ENCODE data around the gene ZNF500. TPM values are rescaled to one million over a fixed set of nuclear protein-coding genes. Genes with fewer than 3 reads are reported as not detected.

ZNF500 gene
- total RNA-seq, 1 donor from 2014 or later: 17.4 TPM

- intact Hi-C loops (cut with micrococcal nuclease): no loop called here
- Mint-ChIP-seq H3K36me3 (ENCODE audit: low read depth) (peaks cover 7% of the 10 kb centered on the region), H3K27ac (no peak overlapping the region), H3K4me1 (ENCODE audit: low read depth) (no peaks in the 10 kb centered on the region), H3K4me3 (no peak overlapping the region), H3K27me3 (ENCODE audit: insufficient read depth) (no peaks in the 10 kb centered on the region), H3K9me3 (no peaks in the 10 kb centered on the region)
- DNase-seq (ENCODE audit: low spot score): no peak
Measured at GRCh38 chr16:4724661-4725270, 42.2 kb downstream of the ZNF500 start.

GRCh38 chr16:4723071-4723767 lies 43.7 kb downstream of the ZNF500 start:
- no peaks in the 10 kb centered on the region for H3K27me3 Mint-ChIP-seq (ENCODE audit: insufficient read depth)

GRCh38 chr16:4718466-4718865 lies 48.5 kb downstream of the ZNF500 start:
- no peak for DNase-seq (ENCODE audit: low spot score)
- no peak overlapping the region for H3K27ac Mint-ChIP-seq
- H3K36me3 Mint-ChIP-seq (ENCODE audit: low read depth): no peaks in the 10 kb centered on the region

More at GRCh38 chr16:4723071-4723767, 43.7 kb downstream of the ZNF500 start:
- DNase-seq (ENCODE audit: low spot score): no peak
- intact Hi-C loops (cut with micrococcal nuclease): no loop called here
- no peak overlapping the region for H3K4me3 Mint-ChIP-seq
- no peaks in the 10 kb centered on the region for H3K9me3 Mint-ChIP-seq
- H3K27ac Mint-ChIP-seq: no peak overlapping the region
- peaks cover 3% of the 10 kb centered on the region for H3K36me3 Mint-ChIP-seq (ENCODE audit: low read depth)
- H3K4me1 Mint-ChIP-seq (ENCODE audit: low read depth): no peaks in the 10 kb centered on the region

GRCh38 chr16:4714996-4715395 lies 52.0 kb downstream of the ZNF500 start:
- intact Hi-C loops (cut with micrococcal nuclease): no loop called here
- no peak for DNase-seq (ENCODE audit: low spot score)
- no peak overlapping the region for H3K4me3 Mint-ChIP-seq

More at GRCh38 chr16:4718466-4718865, 48.5 kb downstream of the ZNF500 start:
- no peaks in the 10 kb centered on the region for H3K27me3 Mint-ChIP-seq (ENCODE audit: insufficient read depth)
- H3K4me1 Mint-ChIP-seq (ENCODE audit: low read depth): no peaks in the 10 kb centered on the region
- H3K9me3 Mint-ChIP-seq: no peaks in the 10 kb centered on the region
- intact Hi-C loops (cut with micrococcal nuclease): no loop called here
- no peak overlapping the region for H3K4me3 Mint-ChIP-seq

GRCh38 chr16:4713663-4714501 lies 53.1 kb downstream of the ZNF500 start:
- intact Hi-C loops (cut with micrococcal nuclease): no loop called here
- peaks cover 5% of the 10 kb centered on the region for H3K36me3 Mint-ChIP-seq (ENCODE audit: low read depth)
- no peak for DNase-seq (ENCODE audit: low spot score)
- H3K4me3 Mint-ChIP-seq: no peak overlapping the region
- no peaks in the 10 kb centered on the region for H3K4me1 Mint-ChIP-seq (ENCODE audit: low read depth)
- no peaks in the 10 kb centered on the region for H3K27me3 Mint-ChIP-seq (ENCODE audit: insufficient read depth)
- no peaks in the 10 kb centered on the region for H3K9me3 Mint-ChIP-seq
- H3K27ac Mint-ChIP-seq: peak overlapping the region; percentile 23

More at GRCh38 chr16:4714996-4715395, 52.0 kb downstream of the ZNF500 start:
- Mint-ChIP-seq H3K36me3 (ENCODE audit: low read depth) (peaks cover 5% of the 10 kb centered on the region), H3K9me3 (no peaks in the 10 kb centered on the region), H3K4me1 (ENCODE audit: low read depth) (no peaks in the 10 kb centered on the region), H3K27ac (no peak overlapping the region), H3K27me3 (ENCODE audit: insufficient read depth) (no peaks in the 10 kb centered on the region)

- H3K9me3 Mint-ChIP-seq: no peaks in the 10 kb centered on the region
- no peaks in the 10 kb centered on the region for H3K4me1 Mint-ChIP-seq (ENCODE audit: low read depth)
- peaks cover 16% of the 10 kb centered on the region for H3K36me3 Mint-ChIP-seq (ENCODE audit: low read depth)
- no peak for DNase-seq (ENCODE audit: low spot score)
- H3K4me3 Mint-ChIP-seq: no peak overlapping the region
- no peaks in the 10 kb centered on the region for H3K27me3 Mint-ChIP-seq (ENCODE audit: insufficient read depth)
- no peak overlapping the region for H3K27ac Mint-ChIP-seq
- intact Hi-C loops (cut with micrococcal nuclease): no loop called here
Measured at GRCh38 chr16:4709481-4709880, 57.5 kb downstream of the ZNF500 start.

GRCh38 chr16:4706871-4707270 lies 60.1 kb downstream of the ZNF500 start:
- peaks cover 16% of the 10 kb centered on the region for H3K36me3 Mint-ChIP-seq (ENCODE audit: low read depth)
- H3K27me3 Mint-ChIP-seq (ENCODE audit: insufficient read depth): no peaks in the 10 kb centered on the region
- no peak for DNase-seq (ENCODE audit: low spot score)
- no peak overlapping the region for H3K4me3 Mint-ChIP-seq
- H3K27ac Mint-ChIP-seq: no peak overlapping the region
- no peaks in the 10 kb centered on the region for H3K9me3 Mint-ChIP-seq
- no peaks in the 10 kb centered on the region for H3K4me1 Mint-ChIP-seq (ENCODE audit: low read depth)
- intact Hi-C loops (cut with micrococcal nuclease): no loop called here

- no peak for DNase-seq (ENCODE audit: low spot score)
- Mint-ChIP-seq H3K9me3 (no peaks in the 10 kb centered on the region), H3K27ac (no peak overlapping the region), H3K4me1 (ENCODE audit: low read depth) (peaks cover 6% of the 10 kb centered on the region), H3K27me3 (ENCODE audit: insufficient read depth) (no peaks in the 10 kb centered on the region), H3K36me3 (ENCODE audit: low read depth) (peaks cover 14% of the 10 kb centered on the region), H3K4me3 (no peak overlapping the region)
- intact Hi-C loops (cut with micrococcal nuclease): no loop called here
Measured at GRCh38 chr16:4704913-4705312, 62.0 kb downstream of the ZNF500 start.

GRCh38 chr16:4704491-4704890 lies 62.5 kb downstream of the ZNF500 start:
- H3K27me3 Mint-ChIP-seq (ENCODE audit: insufficient read depth): no peaks in the 10 kb centered on the region
- no peak for DNase-seq (ENCODE audit: low spot score)
- intact Hi-C loops (cut with micrococcal nuclease): no loop called here
- H3K4me3 Mint-ChIP-seq: no peak overlapping the region
- peaks cover 17% of the 10 kb centered on the region for H3K36me3 Mint-ChIP-seq (ENCODE audit: low read depth)
- H3K27ac Mint-ChIP-seq: no peak overlapping the region
- peaks cover 6% of the 10 kb centered on the region for H3K4me1 Mint-ChIP-seq (ENCODE audit: low read depth)
- H3K9me3 Mint-ChIP-seq: no peaks in the 10 kb centered on the region

- intact Hi-C loops (cut with micrococcal nuclease): no loop called here
- no peak for DNase-seq (ENCODE audit: low spot score)
- peaks cover 6% of the 10 kb centered on the region for H3K4me1 Mint-ChIP-seq (ENCODE audit: low read depth)
Measured at GRCh38 chr16:4703906-4704305, 63.1 kb downstream of the ZNF500 start.

GRCh38 chr16:4702466-4702808 lies 64.5 kb downstream of the ZNF500 start:
- Mint-ChIP-seq H3K4me1 (ENCODE audit: low read depth) (peaks cover 6% of the 10 kb centered on the region), H3K27me3 (ENCODE audit: insufficient read depth) (no peaks in the 10 kb centered on the region), H3K27ac (no peak overlapping the region), H3K9me3 (no peaks in the 10 kb centered on the region), H3K36me3 (ENCODE audit: low read depth) (peaks cover 17% of the 10 kb centered on the region), H3K4me3 (no peak overlapping the region)
- no peak for DNase-seq (ENCODE audit: low spot score)
- intact Hi-C loops (cut with micrococcal nuclease): no loop called here

More at GRCh38 chr16:4703906-4704305, 63.1 kb downstream of the ZNF500 start:
- Mint-ChIP-seq H3K36me3 (ENCODE audit: low read depth) (peaks cover 19% of the 10 kb centered on the region), H3K27me3 (ENCODE audit: insufficient read depth) (no peaks in the 10 kb centered on the region), H3K4me3 (no peak overlapping the region), H3K9me3 (no peaks in the 10 kb centered on the region), H3K27ac (no peak overlapping the region)

GRCh38 chr16:4701791-4702465 lies 65.0 kb downstream of the ZNF500 start:
- H3K4me1 Mint-ChIP-seq (ENCODE audit: low read depth): peaks cover 6% of the 10 kb centered on the region
- no peaks in the 10 kb centered on the region for H3K9me3 Mint-ChIP-seq
- no peak for DNase-seq (ENCODE audit: low spot score)
- H3K36me3 Mint-ChIP-seq (ENCODE audit: low read depth): peaks cover 16% of the 10 kb centered on the region
- H3K27me3 Mint-ChIP-seq (ENCODE audit: insufficient read depth): no peaks in the 10 kb centered on the region
- intact Hi-C loops (cut with micrococcal nuclease): no loop called here
- no peak overlapping the region for H3K4me3 Mint-ChIP-seq
- H3K27ac Mint-ChIP-seq: no peak overlapping the region
